Nephron progenitor cell (in vitro differentiated cells): Measurements from ENCODE around the gene NDUFB11.

Experiments used
- DNase-seq: peaks from one replicate; pipeline ENCODE4 v3.0.0; 2021
- H3K27ac Mint-ChIP-seq: 2 replicates; pipeline ENCODE4 v1.8.0; 2021; ENCODE audit warnings: mild to moderate bottlenecking, moderate library complexity, mixed read lengths
- H3K27me3 Mint-ChIP-seq: 2 replicates; pipeline ENCODE4 v1.8.0; 2021; ENCODE audit warnings: mild to moderate bottlenecking, low read depth, mixed read lengths; ENCODE audit not compliant: poor library complexity
- H3K36me3 Mint-ChIP-seq: 2 replicates; pipeline ENCODE4 v1.8.0; 2021; ENCODE audit warnings: low read depth, mixed read lengths
- H3K4me1 Mint-ChIP-seq: 2 replicates; pipeline ENCODE4 v1.8.0; 2021; ENCODE audit warnings: mixed read lengths
- H3K4me3 Mint-ChIP-seq: 2 replicates; pipeline ENCODE4 v1.8.0; 2021; ENCODE audit warnings: mild to moderate bottlenecking, moderate library complexity, mixed read lengths
- H3K9me3 Mint-ChIP-seq: 2 replicates; pipeline ENCODE4 v1.8.0; 2021; ENCODE audit warnings: mild to moderate bottlenecking, moderate library complexity, mixed read lengths
- CTCF ChIP-seq: fragments of 200-600 bp; sonication (generic); IDR thresholded peaks from 2 replicates; pipeline ENCODE4 v1.5.0; 2021; ENCODE audit warnings: antibody characterized with exemption

Gene NDUFB11

GRCh38 chrX:47169273-47169672, 24.8 kb upstream of the NDUFB11 start:
- H3K27me3 Mint-ChIP-seq: peaks cover 2% of the 10 kb centered on the region
- DNase-seq: no peak
- H3K4me1 Mint-ChIP-seq: no peaks in the 10 kb centered on the region
- TF ChIP-seq CTCF: no peak
- peaks cover 52% of the 10 kb centered on the region for H3K9me3 Mint-ChIP-seq
- no peak overlapping the region for H3K27ac Mint-ChIP-seq
- H3K4me3 Mint-ChIP-seq: no peak overlapping the region
- peaks cover 40% of the 10 kb centered on the region for H3K36me3 Mint-ChIP-seq

GRCh38 chrX:47168495-47169073, 24.1 kb upstream of the NDUFB11 start:
- Mint-ChIP-seq H3K36me3 (peaks cover 39% of the 10 kb centered on the region), H3K4me1 (no peaks in the 10 kb centered on the region), H3K9me3 (peaks cover 50% of the 10 kb centered on the region), H3K4me3 (no peak overlapping the region), H3K27ac (no peak overlapping the region), H3K27me3 (peaks cover 2% of the 10 kb centered on the region)
- TF ChIP-seq CTCF: no peak
- DNase-seq: no peak

- peaks cover 5% of the 10 kb centered on the region for H3K27me3 Mint-ChIP-seq
- no peak overlapping the region for H3K4me3 Mint-ChIP-seq
- DNase-seq: no peak
- TF ChIP-seq CTCF: no peak
- peaks cover 49% of the 10 kb centered on the region for H3K36me3 Mint-ChIP-seq
- H3K9me3 Mint-ChIP-seq: peaks cover 60% of the 10 kb centered on the region
- no peaks in the 10 kb centered on the region for H3K4me1 Mint-ChIP-seq
- H3K27ac Mint-ChIP-seq: no peak overlapping the region
Measured at GRCh38 chrX:47166126-47166525, 21.6 kb upstream of the NDUFB11 start.

GRCh38 chrX:47164420-47164819, 19.9 kb upstream of the NDUFB11 start:
- H3K4me1 Mint-ChIP-seq: no peaks in the 10 kb centered on the region

GRCh38 chrX:47162927-47163583, 18.6 kb upstream of the NDUFB11 start:
- Mint-ChIP-seq H3K36me3 (peaks cover 72% of the 10 kb centered on the region), H3K9me3 (peaks cover 70% of the 10 kb centered on the region), H3K27ac (no peak overlapping the region), H3K4me1 (no peaks in the 10 kb centered on the region), H3K4me3 (no peak overlapping the region), H3K27me3 (peaks cover 3% of the 10 kb centered on the region)
- DNase-seq: no peak
- TF ChIP-seq CTCF: no peak

More at GRCh38 chrX:47164420-47164819, 19.9 kb upstream of the NDUFB11 start:
- H3K36me3 Mint-ChIP-seq: peaks cover 64% of the 10 kb centered on the region
- peaks cover 66% of the 10 kb centered on the region for H3K9me3 Mint-ChIP-seq
- DNase-seq: no peak
- H3K27me3 Mint-ChIP-seq: peaks cover 3% of the 10 kb centered on the region
- TF ChIP-seq CTCF: no peak
- no peak overlapping the region for H3K4me3 Mint-ChIP-seq
- no peak overlapping the region for H3K27ac Mint-ChIP-seq

GRCh38 chrX:47160781-47161180, 16.3 kb upstream of the NDUFB11 start:
- peaks cover 82% of the 10 kb centered on the region for H3K9me3 Mint-ChIP-seq
- no peak for TF ChIP-seq CTCF
- no peak for DNase-seq

More at GRCh38 chrX:47160781-47161180, 16.3 kb upstream of the NDUFB11 start:
- Mint-ChIP-seq H3K27ac (no peak overlapping the region), H3K36me3 (peaks cover 90% of the 10 kb centered on the region), H3K4me3 (no peak overlapping the region), H3K27me3 (peaks cover 3% of the 10 kb centered on the region), H3K4me1 (no peaks in the 10 kb centered on the region)
